ENCODE data around the gene DUSP22. TPM values are rescaled to one million over a fixed set of nuclear protein-coding genes. Genes with fewer than 3 reads are reported as not detected.
A peak's percentile ranks its signal among the peaks of the same experiment; 100 is the strongest.

Gene DUSP22
- total and polyA plus RNA-seq, 2 of the 8 experiments (the other 6 are each of a cell fraction or from before 2014, with no cell fraction given), result 15.5 to 32.4 TPM

- Histone ChIP-seq H3K4me3 (ENCODE audit: extremely low read depth in 1 of 4, insufficient read depth in 2 of 4, low read depth in 3 of 4, low read length in 4 of 4) (no peak overlapping the region), H3K9me3 (ENCODE audit: insufficient read depth in 2 of 2, low read depth in 1 of 2, low read length in 1 of 2) (peaks cover 48 to 83% of the 10 kb centered on the region in 2 experiments), H4K91ac (replicated peaks; ENCODE audit: insufficient read length, low read length) (no peak overlapping the region), H3K79me1 (ENCODE audit: low read depth, low read length) (no peaks in the 10 kb centered on the region), H3K79me2 (ENCODE audit: control insufficient read depth in 1 of 2, insufficient read depth in 2 of 2, low read length in 2 of 2) (no peaks in the 10 kb centered on the region; a peak in 1 of 4 replicates), H3K27me3 (replicated peaks in 1 of 4; ENCODE audit: control insufficient read depth in 3 of 4, extremely low read depth in 1 of 4, insufficient read depth in 3 of 4, low read length in 3 of 4) (no peaks in the 10 kb centered on the region; a peak in 1 of 7 replicates), H2AFZ (ENCODE audit: low read length) (no peak overlapping the region), H2BK20ac (ENCODE audit: low read length) (no peak overlapping the region), H3K23ac (ENCODE audit: insufficient read length) (no peak overlapping the region), H4K20me1 (replicated peaks in 1 of 2; ENCODE audit: control insufficient read depth in 1 of 2, insufficient read depth in 2 of 2, low read length in 2 of 2) (no peaks in the 10 kb centered on the region), H3K18ac (ENCODE audit: extremely low read depth, low read length) (no peak overlapping the region), H2AK5ac (ENCODE audit: low read depth, low read length) (no peak overlapping the region), H3K4me2 (ENCODE audit: insufficient read depth in 1 of 2, low read depth in 2 of 2, low read length in 2 of 2) (no peak overlapping the region), H3K4ac (replicated peaks; ENCODE audit: insufficient read length, low read depth, low read length) (no peak overlapping the region), H3K36me3 (ENCODE audit: control insufficient read depth in 2 of 4, insufficient read depth in 4 of 4, low read length in 3 of 4) (no peaks in the 10 kb centered on the region; a peak in 1 of 8 replicates), H3K23me2 (ENCODE audit: low read depth, low read length) (no peaks in the 10 kb centered on the region), H3K4me1 (replicated peaks in 1 of 4; ENCODE audit: control insufficient read depth in 3 of 4, insufficient read depth in 4 of 4, low read length in 3 of 4) (no peaks in the 10 kb centered on the region; a peak in 1 of 7 replicates), H2BK120ac (replicated peaks; ENCODE audit: low read depth, low read length) (no peak overlapping the region), H2BK12ac (ENCODE audit: low read depth, low read length) (no peak overlapping the region), H4K8ac (ENCODE audit: extremely low read depth, insufficient read depth, low read length) (peak overlapping the region; percentile 75; the same call in 1 of the 2 replicates), H3K56ac (replicated peaks; ENCODE audit: insufficient read length, low read depth, low read length) (no peak overlapping the region), H2BK5ac (ENCODE audit: low read depth, low read length) (no peak overlapping the region), H2BK15ac (ENCODE audit: low read length) (no peak overlapping the region), H3K27ac (ENCODE audit: low read depth, low read length) (no peak overlapping the region), H3K14ac (ENCODE audit: insufficient read length) (no peak overlapping the region), H3K9ac (replicated peaks in 1 of 4; ENCODE audit: extremely low read depth in 1 of 4, low read depth in 3 of 4, low read length in 3 of 4) (no peak overlapping the region), H4K5ac (ENCODE audit: insufficient read length, low read depth, low read length) (no peak overlapping the region)
- ChIA-PET CTCF (ENCODE audit: partially characterized antibody) (interaction anchor here (0.8 to 2.1 kb wide), 3 partner anchors 15 to 152 kb away, joined by 3 to 11 read pairs (median 3); no protein-coding TSS in a partner anchor), POLR2A (ENCODE audit: partially characterized antibody) (no interaction called here)
- FAIRE-seq, result no peak
- WGBS, 2 experiments (ENCODE audit: extremely low coverage in 1 of 2, insufficient coverage in 1 of 2, insufficient read length in 1 of 2, insufficient replicate concordance in 2 of 2, low coverage in 1 of 2, low lambda C conversion rate in 2 of 2, missing lambda C conversion rate in 1 of 2), result 82% methylated on average over 17 of the region's 17 CpGs; no CpG with 5 or more reads in 1 of the 2 experiments
- no peak for TF ChIP-seq CHD2 (IDR thresholded peaks at IDR 0.05; ENCODE audit: low read length)
- TF ChIP-seq USF2 (IDR thresholded peaks at IDR 0.05; ENCODE audit: low read length), result peak; percentile 8; the same call in 1 of the 2 replicates
- DNase-seq (ENCODE audit: low read depth in 1 of 2, low spot score in 2 of 2), result no peak
Measured at GRCh38 chr6:367891-368630, 75.8 kb downstream of the DUSP22 start.
